Measurements from ENCODE around the gene RNF213.

The RNF213 gene

DNA sequence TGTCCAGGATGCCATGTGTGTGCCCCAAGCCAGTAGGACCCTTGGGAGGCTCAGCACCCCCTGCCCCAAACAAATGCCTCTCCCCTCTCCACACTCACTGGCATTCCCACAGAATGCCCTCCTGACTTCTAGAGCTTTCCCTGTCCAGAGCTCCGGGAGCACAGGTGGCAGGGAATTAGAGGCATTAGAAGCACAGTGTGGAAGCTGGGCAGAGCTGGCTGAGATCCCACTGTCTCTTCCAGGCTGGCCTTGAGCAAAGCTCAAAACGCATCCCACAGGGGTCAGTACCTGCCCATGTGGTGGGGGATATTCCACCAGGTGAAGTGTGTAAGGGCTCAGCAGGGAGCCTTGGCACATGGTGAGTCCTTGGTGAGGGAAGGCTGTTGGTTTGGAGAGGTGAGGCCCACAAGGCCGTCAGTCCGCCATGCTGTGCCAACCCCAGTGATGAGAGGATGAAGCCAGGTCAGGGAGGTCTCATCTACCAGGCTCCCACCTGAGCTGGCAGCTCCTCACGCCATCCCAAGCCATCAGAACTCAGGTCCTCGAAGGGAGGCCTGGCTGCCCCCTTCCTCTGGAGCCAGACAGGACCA, 172.4 kb downstream of the RNF213 start:
- TF ChIP-seq TAF1 (IDR thresholded peaks at IDR 0.05; ENCODE audit: borderline replicate concordance, insufficient read depth, low read length) (no peak), SIN3A (IDR thresholded peaks at IDR 0.05; ENCODE audit: borderline replicate concordance, insufficient read depth, low read length) (no peak), POLR2AphosphoS5 (IDR thresholded peaks at IDR 0.05; ENCODE audit: low read depth, low read length) (no peak), FOXP2 (optimal IDR thresholded peaks at IDR 0.05; ENCODE audit: borderline replicate concordance, extremely low read depth, extremely low read length, insufficient read depth) (no peak)
- TF ChIP-seq, protein P1, sequence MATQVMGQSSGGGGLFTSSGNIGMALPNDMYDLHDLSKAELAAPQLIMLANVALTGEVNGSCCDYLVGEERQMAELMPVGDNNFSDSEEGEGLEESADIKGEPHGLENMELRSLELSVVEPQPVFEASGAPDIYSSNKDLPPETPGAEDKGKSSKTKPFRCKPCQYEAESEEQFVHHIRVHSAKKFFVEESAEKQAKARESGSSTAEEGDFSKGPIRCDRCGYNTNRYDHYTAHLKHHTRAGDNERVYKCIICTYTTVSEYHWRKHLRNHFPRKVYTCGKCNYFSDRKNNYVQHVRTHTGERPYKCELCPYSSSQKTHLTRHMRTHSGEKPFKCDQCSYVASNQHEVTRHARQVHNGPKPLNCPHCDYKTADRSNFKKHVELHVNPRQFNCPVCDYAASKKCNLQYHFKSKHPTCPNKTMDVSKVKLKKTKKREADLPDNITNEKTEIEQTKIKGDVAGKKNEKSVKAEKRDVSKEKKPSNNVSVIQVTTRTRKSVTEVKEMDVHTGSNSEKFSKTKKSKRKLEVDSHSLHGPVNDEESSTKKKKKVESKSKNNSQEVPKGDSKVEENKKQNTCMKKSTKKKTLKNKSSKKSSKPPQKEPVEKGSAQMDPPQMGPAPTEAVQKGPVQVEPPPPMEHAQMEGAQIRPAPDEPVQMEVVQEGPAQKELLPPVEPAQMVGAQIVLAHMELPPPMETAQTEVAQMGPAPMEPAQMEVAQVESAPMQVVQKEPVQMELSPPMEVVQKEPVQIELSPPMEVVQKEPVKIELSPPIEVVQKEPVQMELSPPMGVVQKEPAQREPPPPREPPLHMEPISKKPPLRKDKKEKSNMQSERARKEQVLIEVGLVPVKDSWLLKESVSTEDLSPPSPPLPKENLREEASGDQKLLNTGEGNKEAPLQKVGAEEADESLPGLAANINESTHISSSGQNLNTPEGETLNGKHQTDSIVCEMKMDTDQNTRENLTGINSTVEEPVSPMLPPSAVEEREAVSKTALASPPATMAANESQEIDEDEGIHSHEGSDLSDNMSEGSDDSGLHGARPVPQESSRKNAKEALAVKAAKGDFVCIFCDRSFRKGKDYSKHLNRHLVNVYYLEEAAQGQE (IDR thresholded peaks at IDR 0.05; ENCODE audit: insufficient read depth in 1 of 2, low read depth in 2 of 2, low read length in 2 of 2), result no peak

DNA sequence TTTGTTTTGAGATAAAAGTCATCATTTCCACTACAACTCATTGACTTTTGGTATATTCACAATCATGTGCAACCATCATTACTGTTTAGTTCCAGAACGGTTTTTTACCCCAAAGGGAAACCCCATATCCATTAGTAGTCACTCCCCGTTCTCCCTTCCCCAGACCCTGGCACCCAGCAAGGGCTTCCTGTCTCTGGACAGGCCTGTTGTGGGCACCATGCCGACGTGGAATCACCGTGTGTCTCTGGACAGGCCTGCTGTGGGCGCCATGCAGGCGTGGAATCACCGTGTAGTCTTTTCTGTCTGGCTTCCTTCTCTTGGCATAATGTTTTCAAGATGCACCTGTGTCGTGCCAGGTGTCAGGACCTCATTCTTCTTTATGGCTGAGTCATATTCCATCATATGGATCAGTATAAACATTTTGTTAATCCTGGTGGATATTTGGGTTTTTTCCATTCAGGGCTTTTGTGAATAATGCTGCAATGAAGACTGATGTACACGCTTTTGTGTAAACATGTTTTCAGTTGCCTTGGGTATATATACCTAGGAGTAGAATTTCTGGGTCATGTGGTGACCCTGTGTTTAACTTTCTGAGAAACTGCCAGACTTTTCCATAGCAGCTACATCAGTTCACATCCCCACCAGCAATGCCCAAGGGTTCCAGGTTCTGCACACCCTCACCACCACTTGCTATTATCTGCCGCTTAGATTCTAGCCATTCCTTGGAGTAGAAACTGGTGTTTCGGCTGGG, 173.4 kb downstream of the RNF213 start:
- TF ChIP-seq FOXP2 (optimal IDR thresholded peaks at IDR 0.05; ENCODE audit: borderline replicate concordance, extremely low read depth, extremely low read length, insufficient read depth) (no peak), POLR2AphosphoS5 (IDR thresholded peaks at IDR 0.05; ENCODE audit: low read depth, low read length) (no peak), SIN3A (IDR thresholded peaks at IDR 0.05; ENCODE audit: borderline replicate concordance, insufficient read depth, low read length) (no peak)
- TF ChIP-seq, protein P1 (IDR thresholded peaks at IDR 0.05; ENCODE audit: insufficient read depth in 1 of 2, low read depth in 2 of 2, low read length in 2 of 2), result no peak

DNA sequence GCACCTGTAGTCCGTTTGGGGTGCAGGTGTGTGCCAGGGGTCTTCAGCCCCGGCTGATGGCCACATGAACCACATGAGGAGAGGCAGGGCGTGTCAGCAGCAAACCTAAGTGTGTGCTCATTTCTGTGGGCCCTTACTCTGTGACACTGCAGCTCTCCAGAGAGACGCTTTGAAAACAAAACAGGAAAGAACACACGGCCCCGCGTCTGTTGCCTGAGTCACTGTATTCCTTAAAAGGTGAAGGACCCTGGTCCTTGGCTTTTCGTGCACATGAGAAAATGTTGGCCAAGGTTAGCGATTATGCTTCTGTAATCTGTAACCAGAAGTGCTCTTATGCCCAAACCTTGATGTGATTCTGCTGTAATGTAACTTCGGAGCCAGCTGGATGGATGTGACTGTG, 176.9 kb downstream of the RNF213 start:
- TF ChIP-seq TAF1 (IDR thresholded peaks at IDR 0.05; ENCODE audit: borderline replicate concordance, insufficient read depth, low read length) (no peak), SIN3A (IDR thresholded peaks at IDR 0.05; ENCODE audit: borderline replicate concordance, insufficient read depth, low read length) (no peak)
- TF ChIP-seq, protein P1 (IDR thresholded peaks at IDR 0.05; ENCODE audit: insufficient read depth in 1 of 2, low read depth in 2 of 2, low read length in 2 of 2), result no peak

DNA sequence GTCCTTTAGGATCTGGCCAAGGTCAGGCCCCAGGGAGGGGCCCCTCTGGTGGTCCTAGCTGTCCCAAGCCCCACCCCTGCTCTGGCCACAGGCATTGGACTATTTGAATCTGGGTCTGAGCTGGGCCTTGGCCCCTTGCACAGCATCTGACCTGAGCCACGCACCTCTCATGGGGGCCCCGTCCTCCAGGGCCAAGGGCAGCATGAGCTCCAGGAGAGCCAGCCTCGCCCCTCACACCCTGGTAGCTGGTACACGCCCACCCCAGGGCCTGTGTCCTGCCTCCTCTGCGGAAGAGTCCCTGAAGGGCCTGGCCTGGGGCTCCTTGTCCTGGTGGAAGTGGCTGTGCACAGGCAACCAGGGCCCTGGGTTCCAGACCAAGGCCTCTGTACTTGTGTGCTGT, 178.2 kb downstream of the RNF213 start:
- TF ChIP-seq SIN3A (IDR thresholded peaks at IDR 0.05; ENCODE audit: borderline replicate concordance, insufficient read depth, low read length) (no peak), FOXP2 (optimal IDR thresholded peaks at IDR 0.05; ENCODE audit: borderline replicate concordance, extremely low read depth, extremely low read length, insufficient read depth) (no peak), POLR2AphosphoS5 (IDR thresholded peaks at IDR 0.05; ENCODE audit: low read depth, low read length) (no peak), TAF1 (IDR thresholded peaks at IDR 0.05; ENCODE audit: borderline replicate concordance, insufficient read depth, low read length) (no peak)
- TF ChIP-seq, protein P1 (IDR thresholded peaks at IDR 0.05; ENCODE audit: insufficient read depth in 1 of 2, low read depth in 2 of 2, low read length in 2 of 2), result no peak

All from PFSK-1 (cell line).